Sigmoid colon (tissue), 4 donors: Measurements from ENCODE around the gene PCDHGB5.
"Not testable (repeated sequence)": the region's sequence is repeated elsewhere in the genome, so short reads cannot be mapped to it uniquely, and the experiment has no call there.

Source experiments
- EP300 ChIP-seq, 4 donors: sonication (generic); formaldehyde crosslinking; IDR thresholded peaks; one replicate each; pipeline ENCODE4 v1.6.1; 2017; ENCODE audit warnings: antibody characterized with exemption in 4 of 4
- POLR2A ChIP-seq, 2 donors: fragments of 450-650 bp; IDR thresholded peaks; one replicate each; pipeline ENCODE4 v1.6.1; 2016; ENCODE audit warnings: antibody characterized with exemption in 2 of 2, mild to moderate bottlenecking in 2 of 2, moderate library complexity in 2 of 2
- POLR2AphosphoS5 ChIP-seq, 4 donors: sonication (generic); formaldehyde crosslinking; IDR thresholded peaks; one replicate each; pipeline ENCODE4 v1.6.1; 2017; ENCODE audit warnings: antibody characterized with exemption in 4 of 4
- TF ChIP-seq, protein P1 (sequence below), 4 experiments: fragments of 450-650 bp in 3 of 4; fragments of 200-600 bp in 1 of 4; IDR thresholded peaks; one replicate each; pipeline ENCODE4 v1.5.1; 2016 to 2019; ENCODE audit warnings: antibody characterized with exemption in 4 of 4, mild to moderate bottlenecking in 3 of 4, moderate library complexity in 2 of 4

DNA sequence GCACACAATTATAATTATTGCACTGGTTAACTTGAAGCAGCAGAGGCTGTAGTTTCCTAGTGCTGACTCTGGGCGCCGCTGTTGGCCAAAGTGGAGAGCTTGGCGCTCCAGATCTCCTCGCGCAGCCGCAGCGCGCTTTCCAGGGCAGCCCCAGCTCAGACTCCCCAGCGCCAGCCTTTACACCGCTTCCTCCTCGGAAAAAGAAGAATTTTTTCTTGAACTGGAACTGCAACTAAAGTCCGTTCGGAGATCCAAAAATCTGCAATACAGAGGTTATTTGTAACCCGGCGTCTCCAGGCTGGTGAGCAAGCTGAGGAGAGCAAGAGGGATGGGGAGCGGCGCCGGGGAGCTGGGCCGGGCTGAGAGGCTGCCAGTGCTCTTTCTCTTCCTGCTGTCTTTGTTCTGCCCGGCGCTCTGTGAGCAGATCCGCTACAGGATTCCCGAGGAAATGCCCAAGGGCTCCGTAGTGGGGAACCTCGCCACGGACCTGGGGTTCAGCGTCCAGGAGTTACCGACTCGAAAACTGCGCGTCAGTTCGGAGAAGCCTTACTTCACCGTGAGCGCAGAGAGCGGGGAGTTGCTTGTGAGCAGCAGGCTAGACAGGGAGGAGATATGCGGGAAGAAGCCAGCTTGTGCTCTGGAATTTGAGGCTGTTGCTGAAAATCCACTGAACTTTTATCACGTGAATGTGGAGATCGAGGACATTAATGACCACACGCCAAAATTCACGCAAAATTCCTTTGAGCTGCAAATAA lies 10.0 kb upstream of the PCDHGB5 start, which contains the start of gene PCDHGB4:
- TF ChIP-seq POLR2AphosphoS5, POLR2A, EP300 (IDR thresholded peaks at IDR 0.05): not testable (repeated sequence)
- TF ChIP-seq, protein P1, sequence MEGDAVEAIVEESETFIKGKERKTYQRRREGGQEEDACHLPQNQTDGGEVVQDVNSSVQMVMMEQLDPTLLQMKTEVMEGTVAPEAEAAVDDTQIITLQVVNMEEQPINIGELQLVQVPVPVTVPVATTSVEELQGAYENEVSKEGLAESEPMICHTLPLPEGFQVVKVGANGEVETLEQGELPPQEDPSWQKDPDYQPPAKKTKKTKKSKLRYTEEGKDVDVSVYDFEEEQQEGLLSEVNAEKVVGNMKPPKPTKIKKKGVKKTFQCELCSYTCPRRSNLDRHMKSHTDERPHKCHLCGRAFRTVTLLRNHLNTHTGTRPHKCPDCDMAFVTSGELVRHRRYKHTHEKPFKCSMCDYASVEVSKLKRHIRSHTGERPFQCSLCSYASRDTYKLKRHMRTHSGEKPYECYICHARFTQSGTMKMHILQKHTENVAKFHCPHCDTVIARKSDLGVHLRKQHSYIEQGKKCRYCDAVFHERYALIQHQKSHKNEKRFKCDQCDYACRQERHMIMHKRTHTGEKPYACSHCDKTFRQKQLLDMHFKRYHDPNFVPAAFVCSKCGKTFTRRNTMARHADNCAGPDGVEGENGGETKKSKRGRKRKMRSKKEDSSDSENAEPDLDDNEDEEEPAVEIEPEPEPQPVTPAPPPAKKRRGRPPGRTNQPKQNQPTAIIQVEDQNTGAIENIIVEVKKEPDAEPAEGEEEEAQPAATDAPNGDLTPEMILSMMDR (IDR thresholded peaks at IDR 0.05): peak in 1 of 4 experiments; percentile 13
